Chondrocyte (in vitro differentiated cells): ENCODE measurements around the gene PLCXD1. TPM values are rescaled to one million over a fixed set of nuclear protein-coding genes. Genes with fewer than 3 reads are reported as not detected.
A peak's percentile ranks its signal among the peaks of the same experiment; 100 is the strongest.

Experiments used
- DNase-seq: peaks from one replicate; pipeline ENCODE4 v3.0.0; 2021; ENCODE audit warnings: mixed read lengths, low spot score
- H3K27ac Mint-ChIP-seq: one replicate; pipeline ENCODE4 v1.8.0; 2021; ENCODE audit warnings: mild to moderate bottlenecking, moderate library complexity, mixed read lengths; ENCODE audit not compliant: unreplicated experiment
- H3K27me3 Mint-ChIP-seq: 2 replicates; pipeline ENCODE4 v1.8.0; 2021; ENCODE audit warnings: low read depth, mixed read lengths
- H3K36me3 Mint-ChIP-seq: 2 replicates; pipeline ENCODE4 v1.8.0; 2021; ENCODE audit warnings: low read depth, mixed read lengths
- H3K4me1 Mint-ChIP-seq: 2 replicates; pipeline ENCODE4 v1.8.0; 2021; ENCODE audit warnings: low read depth, mild to moderate bottlenecking, mixed read lengths
- H3K4me3 Mint-ChIP-seq: one replicate; pipeline ENCODE4 v1.8.0; 2021; ENCODE audit warnings: mild to moderate bottlenecking, moderate library complexity, mixed read lengths; ENCODE audit not compliant: unreplicated experiment
- H3K9me3 Mint-ChIP-seq: 2 replicates; pipeline ENCODE4 v1.8.0; 2021; ENCODE audit warnings: low read depth, mixed read lengths
- CTCF ChIP-seq: fragments of 200-600 bp; sonication (generic); IDR thresholded peaks from 2 replicates; pipeline ENCODE4 v1.5.0; 2021; ENCODE audit warnings: antibody characterized with exemption, mild to moderate bottlenecking, moderate library complexity
- total RNA-seq: library from RNA; stranded (reverse); gene quantifications from 3 replicates; pipeline ENCODE4 v1.2.1, GENCODE V29; 2021

The PLCXD1 gene
- total RNA-seq, 1 donor from 2014 or later = 6.8 TPM

- peak; percentile 93 for DNase-seq
- Mint-ChIP-seq H3K27me3 (no peaks in the 10 kb centered on the region), H3K4me3 (no peak overlapping the region), H3K4me1 (peaks cover 3% of the 10 kb centered on the region), H3K27ac (no peak overlapping the region), H3K36me3 (peaks cover 13% of the 10 kb centered on the region), H3K9me3 (no peaks in the 10 kb centered on the region)
- TF ChIP-seq CTCF = no peak
These were observed 31.6 kb downstream of the PLCXD1 start for GRCh38 chrX:312621-313331.

- DNase-seq = peak; percentile 52
- H3K4me1 Mint-ChIP-seq = peaks cover 6% of the 10 kb centered on the region
- H3K9me3 Mint-ChIP-seq = no peaks in the 10 kb centered on the region
- H3K36me3 Mint-ChIP-seq = peaks cover 13% of the 10 kb centered on the region
- no peak for TF ChIP-seq CTCF
- no peak overlapping the region for H3K27ac Mint-ChIP-seq
- H3K4me3 Mint-ChIP-seq = no peak overlapping the region
- no peaks in the 10 kb centered on the region for H3K27me3 Mint-ChIP-seq
These were observed 32.4 kb downstream of the PLCXD1 start for GRCh38 chrX:313546-313945.

GRCh38 chrX:314049-314448 is 32.9 kb downstream of the PLCXD1 start:
- Mint-ChIP-seq H3K4me3 (no peak overlapping the region), H3K9me3 (no peaks in the 10 kb centered on the region), H3K4me1 (peaks cover 6% of the 10 kb centered on the region), H3K27me3 (no peaks in the 10 kb centered on the region), H3K27ac (no peak overlapping the region), H3K36me3 (peaks cover 13% of the 10 kb centered on the region)
- TF ChIP-seq CTCF = no peak
- peak; percentile 88 for DNase-seq

GRCh38 chrX:314781-315595 is 33.8 kb downstream of the PLCXD1 start:
- no peaks in the 10 kb centered on the region for H3K9me3 Mint-ChIP-seq
- no peak overlapping the region for H3K4me3 Mint-ChIP-seq
- H3K4me1 Mint-ChIP-seq = peaks cover 6% of the 10 kb centered on the region
- H3K36me3 Mint-ChIP-seq = peaks cover 13% of the 10 kb centered on the region
- H3K27me3 Mint-ChIP-seq = no peaks in the 10 kb centered on the region
- no peak overlapping the region for H3K27ac Mint-ChIP-seq
- DNase-seq = peak; percentile 93
- TF ChIP-seq CTCF = no peak

- Mint-ChIP-seq H3K9me3 (no peaks in the 10 kb centered on the region), H3K27ac (no peak overlapping the region), H3K4me3 (peak overlapping the region; percentile 44), H3K36me3 (peaks cover 11% of the 10 kb centered on the region), H3K4me1 (peaks cover 12% of the 10 kb centered on the region), H3K27me3 (no peaks in the 10 kb centered on the region)
- TF ChIP-seq CTCF = no peak
- peak; percentile 87 for DNase-seq
These were observed 35.5 kb downstream of the PLCXD1 start for GRCh38 chrX:316351-317325.
